Measurements from ENCODE around the gene MYO5A. TPM values are rescaled to one million over a fixed set of nuclear protein-coding genes. Genes with fewer than 3 reads are reported as not detected.
"Not testable (repeated sequence)": the region's sequence is repeated elsewhere in the genome, so short reads cannot be mapped to it uniquely, and the experiment has no call there.

The MYO5A gene
- total RNA-seq: 10 to 100 TPM; 14.0 to 19.5 TPM

GRCh38 chr15:52528564-52529340 is at the start of gene MYO5A:
Gene MYO5A (minus strand): TSS chr15:52528880. CDS start chr15:52528806, 74 bp downstream.
- H3K9me3 Mint-ChIP-seq: no peaks in the 10 kb centered on the region
- ATAC-seq (peak; percentile 91 to 93), DNase-seq (ENCODE audit: low spot score in 2 of 2) (peak; percentile 76 to 78)
- H3K36me3 Mint-ChIP-seq: peaks cover 0 to 4% of the 10 kb centered on the region in 2 donors
- peak within 1 kb of the TSS; percentile 75 to 76 for H3K27ac Mint-ChIP-seq

GRCh38 chr15:52576692-52577091 is 48.0 kb upstream of the MYO5A start:
- Mint-ChIP-seq H3K27ac (no peak overlapping the region), H3K36me3 (no peaks in the 10 kb centered on the region), H3K9me3 (no peaks in the 10 kb centered on the region)
- no peak for DNase-seq (ENCODE audit: low spot score in 2 of 2)
- no peak for ATAC-seq

- ATAC-seq; H3K9me3 Mint-ChIP-seq; DNase-seq (ENCODE audit: low spot score in 2 of 2); H3K36me3 Mint-ChIP-seq; H3K27ac Mint-ChIP-seq: not testable (repeated sequence)
These were observed 46.9 kb upstream of the MYO5A start for GRCh38 chr15:52575573-52575972.

GRCh38 chr15:52575072-52575471 is 46.4 kb upstream of the MYO5A start:
- no peaks in the 10 kb centered on the region for H3K36me3 Mint-ChIP-seq
- ATAC-seq (no peak), DNase-seq (ENCODE audit: low spot score in 2 of 2) (no peak)
- H3K27ac Mint-ChIP-seq: no peak overlapping the region
- no peaks in the 10 kb centered on the region for H3K9me3 Mint-ChIP-seq

GRCh38 chr15:52574623-52575022 is 45.9 kb upstream of the MYO5A start:
- H3K9me3 Mint-ChIP-seq; H3K36me3 Mint-ChIP-seq; DNase-seq (ENCODE audit: low spot score in 2 of 2); ATAC-seq: not testable (repeated sequence)
- H3K27ac Mint-ChIP-seq: peak overlapping the region in 1 of 2 donors; percentile 33

GRCh38 chr15:52568601-52569585 is 40.2 kb upstream of the MYO5A start, which contains the start of gene ARPP19:
Gene ARPP19 (minus strand): TSS chr15:52569030. CDS start chr15:52568892, 138 bp downstream.
- peak; percentile 80 to 85 for ATAC-seq
- Mint-ChIP-seq H3K9me3 (no peaks in the 10 kb centered on the region), H3K36me3 (peaks cover 9 to 22% of the 10 kb centered on the region in 2 donors), H3K27ac (peak within 1 kb of the TSS; percentile 94 to 99)
- peak; percentile 75 to 85 for DNase-seq (ENCODE audit: low spot score in 2 of 2)

GRCh38 chr15:52567871-52568600 is 39.4 kb upstream of the MYO5A start:
- H3K36me3 Mint-ChIP-seq: peaks cover 9 to 22% of the 10 kb centered on the region in 2 donors
- peak overlapping the region; percentile 94 to 98 for H3K27ac Mint-ChIP-seq
- DNase-seq (ENCODE audit: low spot score in 2 of 2) (peak; percentile 54 to 66), ATAC-seq (peak; percentile 36 to 78)
- no peaks in the 10 kb centered on the region for H3K9me3 Mint-ChIP-seq

GRCh38 chr15:52566889-52567288 is 38.2 kb upstream of the MYO5A start:
- peak overlapping the region in 1 of 2 donors; percentile 94 for H3K27ac Mint-ChIP-seq
- no peaks in the 10 kb centered on the region for H3K9me3 Mint-ChIP-seq
- ATAC-seq: no peak
- peaks cover 9 to 22% of the 10 kb centered on the region in 2 donors for H3K36me3 Mint-ChIP-seq
- no peak for DNase-seq (ENCODE audit: low spot score in 2 of 2)

GRCh38 chr15:52565417-52566358 is 37.0 kb upstream of the MYO5A start:
- DNase-seq (ENCODE audit: low spot score in 2 of 2): not testable (repeated sequence)

GRCh38 chr15:52563501-52564060 is 34.9 kb upstream of the MYO5A start:
- H3K9me3 Mint-ChIP-seq: no peaks in the 10 kb centered on the region
- no peak for DNase-seq (ENCODE audit: low spot score in 2 of 2)
- peaks cover 9 to 16% of the 10 kb centered on the region in 2 donors for H3K36me3 Mint-ChIP-seq

More at GRCh38 chr15:52565417-52566358, 37.0 kb upstream of the MYO5A start:
- not testable (repeated sequence) for ATAC-seq, H3K9me3 Mint-ChIP-seq, H3K27ac Mint-ChIP-seq
- H3K36me3 Mint-ChIP-seq: peaks cover 9 to 22% of the 10 kb centered on the region in 2 donors

GRCh38 chr15:52559575-52559974 is 30.9 kb upstream of the MYO5A start:
- Mint-ChIP-seq H3K27ac (peak overlapping the region in 1 of 2 donors; percentile 99), H3K9me3 (no peaks in the 10 kb centered on the region), H3K36me3 (peaks cover 8 to 9% of the 10 kb centered on the region in 2 donors)
- ATAC-seq: peak; percentile 81 to 89
- DNase-seq (ENCODE audit: low spot score in 2 of 2): peak in 1 of 2 donors; percentile 46

More at GRCh38 chr15:52563501-52564060, 34.9 kb upstream of the MYO5A start:
- no peak overlapping the region for H3K27ac Mint-ChIP-seq
- ATAC-seq: no peak

- H3K9me3 Mint-ChIP-seq: no peaks in the 10 kb centered on the region
- ATAC-seq: peak; percentile 14 to 31
- H3K27ac Mint-ChIP-seq: peak overlapping the region; percentile 88 to 99
- no peak for DNase-seq (ENCODE audit: low spot score in 2 of 2)
- H3K36me3 Mint-ChIP-seq: peaks cover 8 to 9% of the 10 kb centered on the region in 2 donors
These were observed 30.3 kb upstream of the MYO5A start for GRCh38 chr15:52559022-52559421.

- no peaks in the 10 kb centered on the region for H3K9me3 Mint-ChIP-seq
- peak; percentile 84 to 92 for ATAC-seq
- H3K36me3 Mint-ChIP-seq: peaks cover 8 to 9% of the 10 kb centered on the region in 2 donors
- DNase-seq (ENCODE audit: low spot score in 2 of 2): peak; percentile 54 to 78
- peak overlapping the region; percentile 39 to 99 for H3K27ac Mint-ChIP-seq
These were observed 29.5 kb upstream of the MYO5A start for GRCh38 chr15:52558196-52558595.

- peaks cover 8 to 9% of the 10 kb centered on the region in 2 donors for H3K36me3 Mint-ChIP-seq
- DNase-seq (ENCODE audit: low spot score in 2 of 2) (no peak), ATAC-seq (no peak)
- peak overlapping the region; percentile 57 to 99 for H3K27ac Mint-ChIP-seq
- no peaks in the 10 kb centered on the region for H3K9me3 Mint-ChIP-seq
These were observed 28.6 kb upstream of the MYO5A start for GRCh38 chr15:52557274-52557641.
